Measurements from ENCODE around the gene KCNN2.

Gene KCNN2

GRCh38 chr5:114361724-114362196 is at the start of gene KCNN2:
Gene KCNN2, plus strand, starts transcription at chr5:114362070. Its CDS starts 70 bp downstream, at chr5:114362140.
- DNase-seq, result peak; percentile 12

- DNase-seq, result no peak
These were observed 49.2 kb upstream of the KCNN2 start for GRCh38 chr5:114312658-114313057.

GRCh38 chr5:114314061-114314460 is 47.8 kb upstream of the KCNN2 start:
- no peak for DNase-seq

GRCh38 chr5:114316167-114316566 is 45.7 kb upstream of the KCNN2 start:
- DNase-seq, result no peak

- DNase-seq, result no peak
These were observed 44.1 kb upstream of the KCNN2 start for GRCh38 chr5:114317751-114318150.

GRCh38 chr5:114319236-114319635 is 42.6 kb upstream of the KCNN2 start:
- DNase-seq, result no peak

- DNase-seq, result no peak
These were observed 42.0 kb upstream of the KCNN2 start for GRCh38 chr5:114319821-114320220.

- no peak for DNase-seq
These were observed 37.6 kb upstream of the KCNN2 start for GRCh38 chr5:114324282-114324681.

GRCh38 chr5:114325541-114325940 is 36.3 kb upstream of the KCNN2 start:
- DNase-seq, result no peak

- DNase-seq, result no peak
These were observed 34.4 kb upstream of the KCNN2 start for GRCh38 chr5:114327474-114327873.

- no peak for DNase-seq
These were observed 33.9 kb upstream of the KCNN2 start for GRCh38 chr5:114327987-114328386.

GRCh38 chr5:114330916-114331531 is 30.8 kb upstream of the KCNN2 start:
- no peak for DNase-seq

GRCh38 chr5:114332493-114332892 is 29.4 kb upstream of the KCNN2 start:
- DNase-seq, result no peak

- no peak for DNase-seq
These were observed 28.9 kb upstream of the KCNN2 start for GRCh38 chr5:114332925-114333324.

- no peak for DNase-seq
These were observed 26.5 kb upstream of the KCNN2 start for GRCh38 chr5:114335391-114335790.

GRCh38 chr5:114339108-114339507 is 22.8 kb upstream of the KCNN2 start:
- no peak for DNase-seq

- no peak for DNase-seq
These were observed 15.7 kb upstream of the KCNN2 start for GRCh38 chr5:114346181-114346580.

GRCh38 chr5:114355086-114355830 is 6.6 kb upstream of the KCNN2 start:
- DNase-seq, result no peak

GRCh38 chr5:114358329-114358728 is 3.5 kb upstream of the KCNN2 start:
- DNase-seq, result no peak

- DNase-seq, result no peak
These were observed 1.5 kb upstream of the KCNN2 start for GRCh38 chr5:114360357-114360756.

GRCh38 chr5:114360816-114361723 is 800 bp upstream of the KCNN2 start:
- DNase-seq, result peak; percentile 25

GRCh38 chr5:114362197-114362976 is 517 bp downstream of the KCNN2 start:
- peak; percentile 9 for DNase-seq

All from stimulated activated CD4-positive, alpha-beta T cell treated with anti-CD3 and anti-CD28 coated beads, Interleukin-15, amount 100 ng/mL, for 24 hours (primary cell).